ENCODE measurements around the gene EEA1.

Gene EEA1

DNA sequence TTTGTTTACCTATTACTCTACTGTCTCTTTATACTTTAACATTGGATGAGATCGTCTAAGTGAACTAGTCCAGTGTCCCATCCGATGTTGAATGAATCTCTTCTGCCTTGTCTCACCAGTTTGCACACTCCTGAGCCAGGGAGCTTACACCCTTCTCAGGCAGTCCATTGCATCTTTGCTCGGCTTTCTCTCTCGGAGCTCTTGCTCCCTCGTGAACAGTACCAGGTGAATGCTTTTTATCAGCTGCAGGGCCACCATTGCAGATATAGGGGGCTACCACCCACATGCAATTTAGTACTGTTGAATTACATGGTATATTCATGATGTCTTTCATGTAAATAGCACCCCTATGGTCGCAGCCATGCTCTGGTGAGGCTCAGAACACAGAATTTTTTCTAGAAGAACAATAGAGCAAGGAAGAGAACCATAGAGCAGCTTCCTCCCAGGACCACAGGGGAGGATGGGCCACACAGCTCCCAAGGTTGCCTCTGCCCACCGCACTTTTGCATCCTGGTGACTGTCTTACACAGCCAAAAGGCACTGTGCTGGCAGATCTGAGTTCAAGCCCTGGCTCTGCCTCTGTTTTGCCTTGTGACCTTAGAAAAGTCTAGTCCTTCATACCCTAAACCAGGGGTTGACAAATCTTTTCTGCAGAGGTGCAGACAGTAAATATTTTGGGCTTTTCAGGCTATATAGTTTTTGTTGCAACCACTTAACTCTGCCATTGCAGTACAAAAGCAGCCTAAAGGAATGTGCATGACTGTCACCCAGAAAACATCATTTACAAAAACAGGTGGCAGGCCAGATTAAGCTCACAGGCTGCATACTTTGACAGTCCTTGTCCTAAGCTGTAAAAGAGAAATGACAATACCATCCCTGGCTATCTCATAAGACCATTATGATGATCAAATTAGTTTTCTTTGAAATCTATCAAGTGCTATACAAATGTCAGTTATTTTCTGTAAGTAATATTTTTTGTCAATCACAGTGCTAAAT is 190.9 kb downstream of the EEA1 start:
- H3K4me2 ChIP-seq (ENCODE audit: low read depth, low read length, poor library complexity, severe bottlenecking): no peak overlapping the region
- H3K36me3 ChIP-seq (ENCODE audit: low read length): no peaks in the 10 kb centered on the region
- H3F3A ChIP-seq (ENCODE audit: insufficient read depth): no peaks in the 10 kb centered on the region
- H3K27me3 ChIP-seq (ENCODE audit: low read length): no peaks in the 10 kb centered on the region
- no peak overlapping the region for H3K9ac ChIP-seq (ENCODE audit: low read length)
- H3K27ac ChIP-seq (ENCODE audit: low read depth, low read length): no peak overlapping the region
- TF ChIP-seq EZH2phosphoT487 (conservative IDR thresholded peaks at IDR 0.05; ENCODE audit: low read length): no peak
- TF ChIP-seq, protein P1, sequence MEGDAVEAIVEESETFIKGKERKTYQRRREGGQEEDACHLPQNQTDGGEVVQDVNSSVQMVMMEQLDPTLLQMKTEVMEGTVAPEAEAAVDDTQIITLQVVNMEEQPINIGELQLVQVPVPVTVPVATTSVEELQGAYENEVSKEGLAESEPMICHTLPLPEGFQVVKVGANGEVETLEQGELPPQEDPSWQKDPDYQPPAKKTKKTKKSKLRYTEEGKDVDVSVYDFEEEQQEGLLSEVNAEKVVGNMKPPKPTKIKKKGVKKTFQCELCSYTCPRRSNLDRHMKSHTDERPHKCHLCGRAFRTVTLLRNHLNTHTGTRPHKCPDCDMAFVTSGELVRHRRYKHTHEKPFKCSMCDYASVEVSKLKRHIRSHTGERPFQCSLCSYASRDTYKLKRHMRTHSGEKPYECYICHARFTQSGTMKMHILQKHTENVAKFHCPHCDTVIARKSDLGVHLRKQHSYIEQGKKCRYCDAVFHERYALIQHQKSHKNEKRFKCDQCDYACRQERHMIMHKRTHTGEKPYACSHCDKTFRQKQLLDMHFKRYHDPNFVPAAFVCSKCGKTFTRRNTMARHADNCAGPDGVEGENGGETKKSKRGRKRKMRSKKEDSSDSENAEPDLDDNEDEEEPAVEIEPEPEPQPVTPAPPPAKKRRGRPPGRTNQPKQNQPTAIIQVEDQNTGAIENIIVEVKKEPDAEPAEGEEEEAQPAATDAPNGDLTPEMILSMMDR (IDR thresholded peaks at IDR 0.05; ENCODE audit: insufficient read depth, low read length, poor library complexity, severe bottlenecking): no peak
- H4K20me1 ChIP-seq (ENCODE audit: low read depth, low read length): no peaks in the 10 kb centered on the region
- H3K9me3 ChIP-seq (ENCODE audit: insufficient read depth, low read length): no peaks in the 10 kb centered on the region
- no peak overlapping the region for H3K4me3 ChIP-seq (ENCODE audit: insufficient read depth, low read length, poor library complexity, severe bottlenecking)
- no peak overlapping the region for H2AFZ ChIP-seq (ENCODE audit: low read depth, low read length, severe bottlenecking)
- no peaks in the 10 kb centered on the region for H3K9me2 ChIP-seq (replicated peaks; ENCODE audit: insufficient read depth, low read length)
- no peaks in the 10 kb centered on the region for H3K79me2 ChIP-seq (ENCODE audit: insufficient read depth, low read length)

DNA sequence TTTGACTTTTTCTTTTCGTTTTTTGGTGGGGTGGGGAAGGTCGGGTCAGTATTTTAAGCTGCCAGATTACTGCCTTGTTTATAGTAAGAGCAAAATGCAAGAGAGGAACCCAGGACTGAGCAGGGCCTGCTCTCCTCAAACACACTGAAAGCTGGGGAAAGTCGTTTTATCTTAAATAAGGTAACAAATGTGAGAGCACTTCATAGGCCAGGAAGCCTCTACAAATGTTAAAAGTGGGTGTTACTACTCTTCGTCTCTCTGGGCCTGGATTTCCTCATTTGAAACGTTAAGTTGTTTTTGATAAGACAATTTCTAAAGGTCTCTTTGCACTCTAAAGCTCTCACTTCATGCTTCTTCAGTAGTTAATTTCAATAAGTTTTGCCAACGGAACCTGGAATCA is 192.5 kb downstream of the EEA1 start:
- Histone ChIP-seq H3K4me3 (ENCODE audit: insufficient read depth, low read length, poor library complexity, severe bottlenecking) (no peak overlapping the region), H3K9me2 (replicated peaks; ENCODE audit: insufficient read depth, low read length) (no peaks in the 10 kb centered on the region), H3F3A (ENCODE audit: insufficient read depth) (no peaks in the 10 kb centered on the region), H3K27me3 (ENCODE audit: low read length) (no peaks in the 10 kb centered on the region), H3K9me3 (ENCODE audit: insufficient read depth, low read length) (no peaks in the 10 kb centered on the region), H2AFZ (ENCODE audit: low read depth, low read length, severe bottlenecking) (no peak overlapping the region), H3K9ac (ENCODE audit: low read length) (no peak overlapping the region), H3K4me2 (ENCODE audit: low read depth, low read length, poor library complexity, severe bottlenecking) (no peak overlapping the region), H3K36me3 (ENCODE audit: low read length) (no peaks in the 10 kb centered on the region), H3K27ac (ENCODE audit: low read depth, low read length) (no peak overlapping the region), H4K20me1 (ENCODE audit: low read depth, low read length) (no peaks in the 10 kb centered on the region), H3K79me2 (ENCODE audit: insufficient read depth, low read length) (no peaks in the 10 kb centered on the region)
- TF ChIP-seq, protein P1 (IDR thresholded peaks at IDR 0.05; ENCODE audit: insufficient read depth, low read length, poor library complexity, severe bottlenecking): no peak
- TF ChIP-seq EZH2phosphoT487 (conservative IDR thresholded peaks at IDR 0.05; ENCODE audit: low read length): no peak

DNA sequence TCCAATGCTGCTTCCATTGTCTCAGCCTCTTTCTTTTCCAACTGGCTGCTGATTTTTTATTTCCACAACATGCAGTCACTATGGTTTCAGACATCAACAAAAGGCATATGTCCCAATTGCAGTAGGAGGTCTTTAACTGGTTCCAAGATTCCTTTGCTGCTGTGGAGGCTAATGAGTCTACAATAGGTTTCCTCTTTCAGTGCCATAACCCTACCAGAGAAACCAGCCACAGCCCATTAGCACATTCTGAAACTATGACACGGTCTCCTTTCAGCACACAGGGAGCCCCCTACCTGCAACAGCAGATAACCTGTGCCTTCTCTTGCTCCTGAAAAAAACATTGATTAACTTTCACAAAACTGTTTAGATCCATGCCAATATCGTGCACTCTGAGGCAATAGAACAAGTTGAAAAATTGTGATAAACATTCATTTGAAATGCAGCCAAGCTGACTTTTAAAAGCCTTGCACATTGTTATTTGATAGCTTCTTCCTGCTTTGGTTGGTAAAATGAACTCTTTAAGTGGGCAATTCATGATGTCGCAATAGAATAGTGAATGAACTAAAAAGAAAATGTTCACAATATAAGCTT is 193.9 kb downstream of the EEA1 start:
- no peak overlapping the region for H3K4me2 ChIP-seq (ENCODE audit: low read depth, low read length, poor library complexity, severe bottlenecking)

More for the DNA sequence above, 193.9 kb downstream of the EEA1 start:
- Histone ChIP-seq H3K27me3 (ENCODE audit: low read length) (no peaks in the 10 kb centered on the region), H2AFZ (ENCODE audit: low read depth, low read length, severe bottlenecking) (no peak overlapping the region), H4K20me1 (ENCODE audit: low read depth, low read length) (no peaks in the 10 kb centered on the region), H3K9me2 (replicated peaks; ENCODE audit: insufficient read depth, low read length) (no peaks in the 10 kb centered on the region), H3K9ac (ENCODE audit: low read length) (no peak overlapping the region), H3K27ac (ENCODE audit: low read depth, low read length) (no peak overlapping the region), H3K36me3 (ENCODE audit: low read length) (no peaks in the 10 kb centered on the region), H3K4me3 (ENCODE audit: insufficient read depth, low read length, poor library complexity, severe bottlenecking) (no peak overlapping the region), H3F3A (ENCODE audit: insufficient read depth) (no peaks in the 10 kb centered on the region), H3K9me3 (ENCODE audit: insufficient read depth, low read length) (no peaks in the 10 kb centered on the region), H3K79me2 (ENCODE audit: insufficient read depth, low read length) (no peaks in the 10 kb centered on the region)
- TF ChIP-seq, protein P1 (IDR thresholded peaks at IDR 0.05; ENCODE audit: insufficient read depth, low read length, poor library complexity, severe bottlenecking): no peak
- no peak for TF ChIP-seq EZH2phosphoT487 (conservative IDR thresholded peaks at IDR 0.05; ENCODE audit: low read length)
